Mesenchymal stem cell (in vitro differentiated cells and primary cell): ENCODE results near the gene PACS1.

Experiments used
- DNase-seq: peaks from one replicate; pipeline ENCODE4 v3.0.0-alpha.2; 2013
- H2AFZ ChIP-seq: one replicate; pipeline ENCODE4 v1.6.1; 2013; ENCODE audit warnings: low read depth, mild to moderate bottlenecking, control low read depth, inconsistent platforms, low read length, moderate library complexity
- H2AK5ac ChIP-seq: 2 replicates; pipeline ENCODE4 v1.6.1; 2013; ENCODE audit warnings: low read length, moderate library complexity, mild to moderate bottlenecking, inconsistent platforms; ENCODE audit not compliant: severe bottlenecking
- H2BK120ac ChIP-seq: one replicate; pipeline ENCODE4 v1.6.1; 2013; ENCODE audit warnings: low read depth, mild to moderate bottlenecking, inconsistent platforms, low read length, moderate library complexity
- H2BK12ac ChIP-seq, 2 experiments: one replicate each; pipeline ENCODE4 v1.6.1; 2013; ENCODE audit warnings: inconsistent platforms in 2 of 2, low read length in 2 of 2, mild to moderate bottlenecking in 2 of 2, moderate library complexity in 2 of 2, control low read depth in 1 of 2
- H2BK15ac ChIP-seq: one replicate; pipeline ENCODE4 v1.6.1; 2013; ENCODE audit warnings: mild to moderate bottlenecking, low read depth, inconsistent platforms; ENCODE audit not compliant: poor library complexity, severe bottlenecking
- H2BK5ac ChIP-seq: 2 replicates; pipeline ENCODE4 v1.6.1; 2013; ENCODE audit warnings: low read depth, mild to moderate bottlenecking, low read length, control low read depth, inconsistent platforms; ENCODE audit not compliant: poor library complexity, severe bottlenecking
- H3K14ac ChIP-seq, 2 experiments: one replicate each; pipeline ENCODE4 v1.6.1; 2013; ENCODE audit warnings: inconsistent platforms in 2 of 2, low read length in 2 of 2, control low read depth in 1 of 2, mild to moderate bottlenecking in 1 of 2, moderate library complexity in 1 of 2
- H3K18ac ChIP-seq, 2 experiments: one replicate each; pipeline ENCODE4 v1.6.1; 2013; ENCODE audit warnings: inconsistent platforms in 2 of 2, low read length in 2 of 2, control low read depth in 1 of 2, low read depth in 1 of 2, mild to moderate bottlenecking in 1 of 2
- H3K23ac ChIP-seq, 2 experiments: one replicate each; pipeline ENCODE4 v1.6.1; 2013; ENCODE audit warnings: inconsistent platforms in 2 of 2, low read length in 2 of 2, mild to moderate bottlenecking in 2 of 2, moderate library complexity in 2 of 2, control low read depth in 1 of 2
- H3K27ac ChIP-seq: 2 replicates; pipeline ENCODE4 v1.5.1; 2013; ENCODE audit warnings: mild to moderate bottlenecking, moderate library complexity, low read length, control low read depth, inconsistent platforms; ENCODE audit not compliant: poor library complexity, severe bottlenecking
- H3K27me3 ChIP-seq, 2 experiments: 2 replicates each; pipeline versions ENCODE4 v1.6.1 to v1.7.0; 2013; ENCODE audit warnings: low read length in 2 of 2, mild to moderate bottlenecking in 2 of 2, moderate library complexity in 2 of 2, control low read depth in 1 of 2, inconsistent platforms in 1 of 2; ENCODE audit not compliant: control insufficient read depth in 1 of 2, insufficient read depth in 1 of 2
- H3K36me3 ChIP-seq, 2 experiments: 2 replicates each; pipeline versions ENCODE4 v1.6.1 to v1.7.0; 2013; ENCODE audit warnings: low read length in 2 of 2, control low read depth in 1 of 2, inconsistent platforms in 1 of 2, low read depth in 1 of 2, mild to moderate bottlenecking in 1 of 2; ENCODE audit not compliant: insufficient read depth in 2 of 2, control insufficient read depth in 1 of 2
- H3K4ac ChIP-seq, 2 experiments: one replicate each; pipeline ENCODE4 v1.6.1; 2013; ENCODE audit warnings: inconsistent platforms in 2 of 2, low read length in 2 of 2, mild to moderate bottlenecking in 2 of 2, moderate library complexity in 2 of 2, control low read depth in 1 of 2, low read depth in 1 of 2
- H3K4me1 ChIP-seq: 2 replicates; pipeline ENCODE4 v1.6.1; 2013; ENCODE audit warnings: low read depth, low read length, control low read depth; ENCODE audit not compliant: control insufficient read depth, insufficient read depth
- H3K4me2 ChIP-seq: 2 replicates; pipeline ENCODE4 v1.6.1; 2013; ENCODE audit warnings: low read length, mild to moderate bottlenecking, inconsistent platforms; ENCODE audit not compliant: poor library complexity, severe bottlenecking
- H3K4me3 ChIP-seq, 2 experiments: 2 replicates each; pipeline versions ENCODE4 v1.5.1 to v1.7.0; 2013; ENCODE audit warnings: low read length in 2 of 2, mild to moderate bottlenecking in 2 of 2, control low read depth in 1 of 2, low read depth in 1 of 2; ENCODE audit not compliant: insufficient read depth in 1 of 2
- H3K79me1 ChIP-seq: replicated peaks from 2 replicates; pipeline ENCODE4 v1.6.1; 2013; ENCODE audit warnings: mild to moderate bottlenecking, control low read depth, low read length, inconsistent platforms; ENCODE audit not compliant: poor library complexity, severe bottlenecking
- H3K9ac ChIP-seq: 2 replicates; pipeline ENCODE4 v1.7.0; 2013; ENCODE audit warnings: mild to moderate bottlenecking, low read length, moderate library complexity
- H3K9me3 ChIP-seq: 2 replicates; pipeline ENCODE4 v1.7.0; 2013; ENCODE audit warnings: mild to moderate bottlenecking, low read length; ENCODE audit not compliant: control insufficient read depth
- H4K8ac ChIP-seq: one replicate; pipeline ENCODE4 v1.6.1; 2013; ENCODE audit warnings: inconsistent platforms, mild to moderate bottlenecking, low read length, moderate library complexity
- H4K91ac ChIP-seq: one replicate; pipeline ENCODE4 v1.6.1; 2013; ENCODE audit warnings: mild to moderate bottlenecking, low read length, inconsistent platforms
- WGBS: methylation state at CpG from one replicate; pipeline ENCODE4 v1.1.7; 2013; ENCODE audit warnings: mixed read lengths; 5-methylcytosine and 5-hydroxymethylcytosine counted together

PACS1 gene

DNA sequence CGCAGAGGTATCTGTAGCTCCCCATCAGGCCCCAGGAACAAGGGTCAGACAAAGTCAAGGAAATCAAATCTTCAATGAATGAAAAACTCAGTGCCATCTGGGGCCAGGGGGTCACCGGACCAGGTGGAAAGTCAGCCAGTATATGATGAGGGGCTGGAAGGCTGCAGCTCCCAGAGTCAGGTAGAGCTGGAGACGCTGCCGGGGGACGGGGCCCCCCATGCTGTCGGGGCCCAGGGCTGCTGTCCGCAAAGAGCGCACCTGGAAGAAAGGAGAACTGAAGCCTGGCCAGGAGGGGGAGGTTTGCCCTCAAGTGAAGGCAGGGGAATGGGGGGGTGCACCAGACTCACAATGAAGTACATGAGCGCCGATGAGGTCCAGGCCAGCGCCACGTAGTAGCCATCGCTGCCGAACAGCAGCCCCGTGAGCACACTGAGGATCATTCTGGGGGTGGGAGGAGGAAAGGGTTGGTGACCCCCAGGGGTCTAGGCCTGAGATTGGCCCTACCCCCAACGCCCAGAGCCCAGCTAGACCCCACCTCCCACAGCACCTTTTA lies 214.5 kb downstream of the PACS1 start:
- Histone ChIP-seq H3K9me3 (no peaks in the 10 kb centered on the region), H3K4me2 (no peak overlapping the region), H3K4me3 (no peak overlapping the region), H2AFZ (no peak overlapping the region), H3K27me3 (peaks cover under 1 to 2% of the 10 kb centered on the region in 2 experiments), H3K27ac (no peak overlapping the region), H4K91ac (no peak overlapping the region), H2BK5ac (no peak overlapping the region), H3K4me1 (peaks cover 40% of the 10 kb centered on the region), H2BK15ac (no peak overlapping the region), H3K9ac (no peak overlapping the region), H3K79me1 (peaks cover 28% of the 10 kb centered on the region), H4K8ac (no peak overlapping the region), H2BK12ac (no peak overlapping the region), H3K36me3 (peaks cover 36 to 51% of the 10 kb centered on the region in 2 experiments), H3K18ac (no peak overlapping the region), H3K23ac (no peak overlapping the region), H3K4ac (no peak overlapping the region), H2AK5ac (no peak overlapping the region), H2BK120ac (no peak overlapping the region), H3K14ac (no peak overlapping the region)
- no peak for DNase-seq
- WGBS: 96% methylated on average over 15 of the region's 16 CpGs

DNA sequence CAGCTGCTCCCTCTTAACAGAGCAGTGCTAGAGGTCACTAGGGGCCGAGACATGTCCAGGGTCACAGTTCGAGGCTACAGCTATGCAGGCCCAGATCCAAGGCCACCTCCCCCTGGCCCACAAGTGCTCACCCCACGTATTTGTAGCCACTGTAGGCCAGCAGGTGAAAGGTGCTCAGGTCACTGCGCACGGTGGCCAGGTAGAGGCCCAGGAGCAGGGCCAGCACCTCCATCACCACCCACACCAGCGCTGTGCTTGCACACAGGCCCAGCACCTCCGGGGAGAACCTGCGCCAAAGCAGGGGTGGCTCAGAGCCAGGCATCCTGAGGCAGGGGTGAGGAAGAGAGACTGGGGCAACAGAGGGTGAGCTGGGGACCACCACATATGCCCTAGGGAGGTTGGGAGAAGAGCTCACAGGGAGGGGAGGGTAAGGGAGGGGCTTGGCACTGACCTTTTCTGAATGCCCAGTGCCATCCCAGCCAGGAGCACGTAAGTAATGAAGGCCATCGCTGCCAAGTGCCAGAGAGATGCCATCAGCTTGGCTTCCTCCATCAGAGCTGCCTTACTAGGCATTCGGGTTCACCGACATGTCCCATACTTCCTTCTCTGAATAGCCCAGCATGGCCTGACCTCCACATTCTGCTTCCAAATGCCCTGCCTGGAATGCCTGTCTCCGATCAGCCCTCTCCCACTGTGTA lies 215.3 kb downstream of the PACS1 start:
- H3K14ac ChIP-seq: no peak overlapping the region
- no peak for DNase-seq
- no peak overlapping the region for H2BK15ac ChIP-seq
- H3K4ac ChIP-seq: no peak overlapping the region
- H2AK5ac ChIP-seq: no peak overlapping the region
- 94% methylated on average over 13 of the region's 13 CpGs for WGBS
- H3K9ac ChIP-seq: no peak overlapping the region
- no peak overlapping the region for H3K23ac ChIP-seq
- peaks cover 28% of the 10 kb centered on the region for H3K79me1 ChIP-seq
- no peak overlapping the region for H3K4me2 ChIP-seq
- H3K27me3 ChIP-seq: peaks cover 0 to under 1% of the 10 kb centered on the region in 2 experiments
- no peak overlapping the region for H3K27ac ChIP-seq
- no peak overlapping the region for H3K18ac ChIP-seq
- no peak overlapping the region for H4K91ac ChIP-seq
- H2BK12ac ChIP-seq: no peak overlapping the region
- no peak overlapping the region for H4K8ac ChIP-seq
- peaks cover 36 to 51% of the 10 kb centered on the region in 2 experiments for H3K36me3 ChIP-seq
- H3K4me1 ChIP-seq: peaks cover 46% of the 10 kb centered on the region
- H2BK120ac ChIP-seq: no peak overlapping the region
- no peak overlapping the region for H2BK5ac ChIP-seq
- no peak overlapping the region for H2AFZ ChIP-seq
- no peak overlapping the region for H3K4me3 ChIP-seq
- H3K9me3 ChIP-seq: no peaks in the 10 kb centered on the region

DNA sequence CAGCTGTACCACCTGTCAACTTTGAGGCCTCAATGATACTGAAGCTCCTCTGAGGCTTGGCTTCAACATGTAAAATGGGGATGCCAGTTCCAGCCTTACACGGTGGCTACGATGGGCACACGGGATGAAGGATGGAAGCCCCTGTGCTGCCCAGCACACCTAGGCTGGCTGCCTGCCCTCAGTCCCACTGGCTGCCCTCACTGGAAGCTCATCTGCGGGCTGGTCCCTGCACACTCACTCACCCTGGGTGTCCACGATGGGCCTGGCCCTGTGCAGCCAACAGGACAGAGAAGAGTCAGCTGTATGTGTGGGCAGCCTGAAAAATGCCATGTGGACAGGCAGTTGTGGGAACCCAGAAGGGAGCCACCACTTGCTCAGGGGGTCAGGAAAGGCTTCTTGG lies 216.6 kb downstream of the PACS1 start:
- no peak overlapping the region for H3K9ac ChIP-seq
- H4K8ac ChIP-seq: peak overlapping the region; percentile 59
- H2BK12ac ChIP-seq: no peak overlapping the region
- no peak overlapping the region for H3K4me3 ChIP-seq
- no peak overlapping the region for H2AFZ ChIP-seq
- no peak overlapping the region for H2BK15ac ChIP-seq
- H3K14ac ChIP-seq: no peak overlapping the region
- H3K79me1 ChIP-seq: peaks cover 28% of the 10 kb centered on the region
- H3K27me3 ChIP-seq: peaks cover 11% of the 10 kb centered on the region in 2 experiments
- no peak overlapping the region for H2BK5ac ChIP-seq
- H3K4me1 ChIP-seq: peaks cover 46% of the 10 kb centered on the region
- no peaks in the 10 kb centered on the region for H3K9me3 ChIP-seq
- H3K23ac ChIP-seq: no peak overlapping the region
- H2BK120ac ChIP-seq: no peak overlapping the region
- WGBS: 94% methylated on average over 5 of the region's 5 CpGs
- no peak overlapping the region for H3K4ac ChIP-seq
- DNase-seq: no peak
- H3K36me3 ChIP-seq: peaks cover 36 to 51% of the 10 kb centered on the region in 2 experiments
- H3K18ac ChIP-seq: no peak overlapping the region
- peak overlapping the region; percentile 65 for H4K91ac ChIP-seq
- no peak overlapping the region for H2AK5ac ChIP-seq
- H3K4me2 ChIP-seq: no peak overlapping the region
- no peak overlapping the region for H3K27ac ChIP-seq

DNA sequence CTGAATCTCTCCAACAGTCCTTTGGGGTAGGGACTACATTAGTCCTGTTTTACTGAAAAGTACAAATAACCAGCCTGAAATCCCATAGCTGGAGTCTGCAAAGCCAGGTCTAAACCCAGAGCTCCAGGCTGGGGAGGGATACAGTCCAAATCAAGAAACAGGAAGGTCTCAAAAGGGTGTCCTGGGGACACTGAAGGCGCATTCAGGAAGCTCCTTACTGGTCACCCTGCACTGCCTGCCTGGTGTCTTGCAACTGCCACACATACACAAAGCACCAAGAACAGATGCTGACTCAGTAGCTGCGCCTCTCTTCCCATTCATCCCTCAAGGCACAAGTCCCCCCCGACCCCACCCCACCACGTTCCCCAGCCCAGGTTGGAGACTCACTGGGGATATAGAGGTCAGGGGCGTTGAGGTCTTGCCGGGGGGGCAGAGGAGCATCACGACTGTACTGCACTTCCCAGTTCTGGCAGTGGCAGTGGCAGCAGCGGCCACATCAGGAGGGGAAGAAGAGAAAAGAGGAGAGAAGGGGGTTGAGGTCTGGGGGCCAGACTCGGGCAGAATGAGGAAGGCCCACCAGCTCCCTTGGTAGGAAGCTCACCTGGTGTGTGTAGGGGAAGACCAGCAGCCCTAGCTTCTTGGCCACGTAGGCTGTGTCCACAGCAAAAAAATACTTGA lies 217.3 kb downstream of the PACS1 start:
- Histone ChIP-seq H4K91ac (no peak overlapping the region), H3K27me3 (peaks cover 12 to 16% of the 10 kb centered on the region in 2 experiments), H3K79me1 (peaks cover 28% of the 10 kb centered on the region), H3K36me3 (peaks cover 36 to 51% of the 10 kb centered on the region in 2 experiments), H3K14ac (no peak overlapping the region), H3K23ac (peak overlapping the region in 1 of 2 experiments; percentile 87), H4K8ac (peak overlapping the region; percentile 45), H2AFZ (no peak overlapping the region), H2AK5ac (peak overlapping the region; percentile 27), H3K4ac (no peak overlapping the region), H2BK5ac (no peak overlapping the region), H3K4me2 (peak overlapping the region; percentile 90), H3K4me1 (peaks cover 46% of the 10 kb centered on the region), H3K4me3 (peak overlapping the region in 1 of 2 experiments; percentile 92), H2BK12ac (peak overlapping the region in 1 of 2 experiments; percentile 21), H3K27ac (no peak overlapping the region), H3K9ac (peak overlapping the region; percentile 99), H2BK15ac (no peak overlapping the region), H3K9me3 (no peaks in the 10 kb centered on the region), H3K18ac (no peak overlapping the region), H2BK120ac (no peak overlapping the region)
- DNase-seq: no peak
- 90% methylated on average over 7 of the region's 10 CpGs for WGBS
